K562 (cell line): Measurements from ENCODE around the gene TMC4. TPM values are rescaled to one million over a fixed set of nuclear protein-coding genes. Genes with fewer than 3 reads are reported as not detected.
A peak's percentile ranks its signal among the peaks of the same experiment; 100 is the strongest.

ENCODE experiments used
- KLF1 ChIP-seq: fragments of 450-650 bp; IDR thresholded peaks from 2 replicates; pipeline ENCODE4 v1.6.1; 2016; ENCODE audit warnings: missing genetic modification characterization, missing compliant biosample characterization
- NR2C2 ChIP-seq, 2 experiments: fragments of 200-800 bp in 1 of 2; sonication (Bioruptor generic) in 1 of 2; sonication (generic) in 1 of 2; formaldehyde crosslinking in 1 of 2; IDR thresholded peaks; 2 replicates each; pipeline versions ENCODE4 v1.6.1 to v1.8.0; 2016 to 2022; ENCODE audit warnings: mild to moderate bottlenecking in 1 of 2, missing compliant biosample characterization in 1 of 2, missing genetic modification characterization in 1 of 2, missing genetic modification reagents in 1 of 2
- ZBTB1 ChIP-seq: sonication (generic); formaldehyde crosslinking; IDR thresholded peaks from 2 replicates; pipeline ENCODE4 v1.8.1; 2023; ENCODE audit warnings: missing genetic modification reagents, low read depth, mild to moderate bottlenecking, borderline replicate concordance
- ZNF436 ChIP-seq: fragments of 250-450, 450-650 bp; sonication (Bioruptor Pico); formaldehyde crosslinking; IDR thresholded peaks from 2 replicates; pipeline ENCODE4 v1.7.0; 2020; ENCODE audit warnings: mild to moderate bottlenecking
- polyA plus RNA-seq, 8 experiments: library from polyadenylated mRNA; depleted of rRNA in 4 of 8; stranded (reverse) in 5 of 8; unstranded in 3 of 8; fragments of >200 nt; fragmentation: Nextera tagmentation in 2 of 8; fragmentation: Illumina TruSeq in 1 of 8; extraction: Ambion mirVana in 2 of 8; extraction: Trizol in 1 of 8; gene quantifications; 2 replicates each; pipeline versions ENCODE4 v1.2.1 to v1.2.3, GENCODE V29; 2011 to 2014; ENCODE audit warnings: inconsistent platforms in 1 of 8, missing spikeins in 1 of 8
- total RNA-seq, 7 experiments: library from RNA; depleted of rRNA in 6 of 7; stranded (reverse); fragments of >200 nt in 6 of 7; fragmentation: Illumina TruSeq in 2 of 7; extraction: Trizol in 2 of 7; gene quantifications; 2 replicates each; pipeline versions ENCODE4 v1.2.1 to v1.2.3, GENCODE V29; 2011 to 2021; ENCODE audit warnings: low replicate concordance in 1 of 7
- TF ChIP-seq, protein P1 (sequence below), 2 experiments: fragments of 450-650 bp; conservative IDR thresholded peaks; 2 replicates each; pipeline ENCODE4 v1.6.1; 2017; ENCODE audit warnings: mild to moderate bottlenecking in 2 of 2, moderate library complexity in 2 of 2
- TF ChIP-seq, protein P2 (sequence below), 3 experiments: IDR thresholded peaks in 2 of 3; conservative IDR thresholded peaks in 1 of 3; 2 replicates each; pipeline ENCODE4 v1.5.1; 2011 to 2012; ENCODE audit warnings: low read length in 3 of 3, mild to moderate bottlenecking in 3 of 3, control low read depth in 2 of 3, improper control_type of control experiment in 1 of 3, inconsistent platforms in 1 of 3, low read depth in 1 of 3, mixed read lengths in 1 of 3, moderate library complexity in 1 of 3; ENCODE audit not compliant: insufficient read depth in 2 of 3

The TMC4 gene
- total and polyA plus RNA-seq, 9 of the 15 experiments (the other 6 are each of a cell fraction or from before 2014, with no cell fraction given), result 0.12 to 0.79 (median 0.36) TPM; not detected in 2

GRCh38 chr19:54206030-54206830 is 33.3 kb upstream of the TMC4 start (continued):
- TF ChIP-seq, protein P1, sequence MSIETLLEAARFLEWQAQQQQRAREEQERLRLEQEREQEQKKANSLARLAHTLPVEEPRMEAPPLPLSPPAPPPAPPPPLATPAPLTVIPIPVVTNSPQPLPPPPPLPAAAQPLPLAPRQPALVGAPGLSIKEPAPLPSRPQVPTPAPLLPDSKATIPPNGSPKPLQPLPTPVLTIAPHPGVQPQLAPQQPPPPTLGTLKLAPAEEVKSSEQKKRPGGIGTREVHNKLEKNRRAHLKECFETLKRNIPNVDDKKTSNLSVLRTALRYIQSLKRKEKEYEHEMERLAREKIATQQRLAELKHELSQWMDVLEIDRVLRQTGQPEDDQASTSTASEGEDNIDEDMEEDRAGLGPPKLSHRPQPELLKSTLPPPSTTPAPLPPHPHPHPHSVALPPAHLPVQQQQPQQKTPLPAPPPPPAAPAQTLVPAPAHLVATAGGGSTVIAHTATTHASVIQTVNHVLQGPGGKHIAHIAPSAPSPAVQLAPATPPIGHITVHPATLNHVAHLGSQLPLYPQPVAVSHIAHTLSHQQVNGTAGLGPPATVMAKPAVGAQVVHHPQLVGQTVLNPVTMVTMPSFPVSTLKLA (conservative IDR thresholded peaks at IDR 0.05), result 0 out of 4 replicates have a peak, but pooled peaks of 1 of the 2 experiments have one; percentile 30
- TF ChIP-seq ZBTB1 (CRISPR knock-in tag), result no peak
- TF ChIP-seq NR2C2 (CRISPR knock-in tag; IDR thresholded peaks at IDR 0.05), result no peak
- TF ChIP-seq NR2C2 (tag; IDR thresholded peaks at IDR 0.05), result peak; percentile 19; the same call in 1 of the 2 replicates
- TF ChIP-seq, protein P2, sequence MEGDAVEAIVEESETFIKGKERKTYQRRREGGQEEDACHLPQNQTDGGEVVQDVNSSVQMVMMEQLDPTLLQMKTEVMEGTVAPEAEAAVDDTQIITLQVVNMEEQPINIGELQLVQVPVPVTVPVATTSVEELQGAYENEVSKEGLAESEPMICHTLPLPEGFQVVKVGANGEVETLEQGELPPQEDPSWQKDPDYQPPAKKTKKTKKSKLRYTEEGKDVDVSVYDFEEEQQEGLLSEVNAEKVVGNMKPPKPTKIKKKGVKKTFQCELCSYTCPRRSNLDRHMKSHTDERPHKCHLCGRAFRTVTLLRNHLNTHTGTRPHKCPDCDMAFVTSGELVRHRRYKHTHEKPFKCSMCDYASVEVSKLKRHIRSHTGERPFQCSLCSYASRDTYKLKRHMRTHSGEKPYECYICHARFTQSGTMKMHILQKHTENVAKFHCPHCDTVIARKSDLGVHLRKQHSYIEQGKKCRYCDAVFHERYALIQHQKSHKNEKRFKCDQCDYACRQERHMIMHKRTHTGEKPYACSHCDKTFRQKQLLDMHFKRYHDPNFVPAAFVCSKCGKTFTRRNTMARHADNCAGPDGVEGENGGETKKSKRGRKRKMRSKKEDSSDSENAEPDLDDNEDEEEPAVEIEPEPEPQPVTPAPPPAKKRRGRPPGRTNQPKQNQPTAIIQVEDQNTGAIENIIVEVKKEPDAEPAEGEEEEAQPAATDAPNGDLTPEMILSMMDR (IDR thresholded peaks at IDR 0.05 in 2 of 3, conservative IDR thresholded peaks at IDR 0.05 in 1 of 3; ENCODE audit: insufficient read depth in 2 of 3, low read depth in 1 of 3, low read length in 3 of 3), result no peak
- TF ChIP-seq ZNF436 (CRISPR knock-in tag), result no peak
- peak; percentile 34; the same call in 1 of the 2 replicates for TF ChIP-seq KLF1
